Psoas muscle (tissue), 8 donors: ENCODE data around the gene TNS3. TPM values are rescaled to one million over a fixed set of nuclear protein-coding genes. Genes with fewer than 3 reads are reported as not detected.

ENCODE experiments used
- ATAC-seq, 4 donors: fragments of 200-7000 bp; cut with Tn5 transposase; one replicate each; pipeline ENCODE4 v1.9.1; 2020; ENCODE audit warnings: moderate library complexity in 3 of 4, mild to moderate bottlenecking in 2 of 4
- DNase-seq, 2 donors: peaks; one replicate each; pipeline ENCODE4 v3.0.0-alpha.2; 2020
- H3K27ac ChIP-seq: fragments of 200-600 bp; one replicate; pipeline ENCODE4 v1.8.0; 2022
- H3K27me3 ChIP-seq, 3 donors: fragments of 200-600 bp in 1 of 3; one replicate each; pipeline versions ENCODE4 v1.6.1 to v1.8.0; 2013 to 2022; ENCODE audit warnings: low read length in 2 of 3, mild to moderate bottlenecking in 2 of 3, moderate library complexity in 1 of 3; ENCODE audit not compliant: insufficient read depth in 3 of 3
- H3K36me3 ChIP-seq, 2 donors: fragments of 200-600 bp in 1 of 2; one replicate each; pipeline versions ENCODE4 v1.6.1 to v1.8.0; 2013 to 2022; ENCODE audit warnings: low read depth in 1 of 2, mild to moderate bottlenecking in 1 of 2, moderate library complexity in 1 of 2; ENCODE audit not compliant: insufficient read depth in 1 of 2
- H3K4me1 ChIP-seq: fragments of 200-600 bp; one replicate; pipeline ENCODE4 v1.8.0; 2022
- H3K4me3 ChIP-seq: fragments of 200-600 bp; one replicate; pipeline ENCODE4 v1.8.0; 2022; ENCODE audit warnings: mild to moderate bottlenecking
- H3K9me3 ChIP-seq: fragments of 200-600 bp; one replicate; pipeline ENCODE4 v1.8.0; 2022
- CTCF ChIP-seq: fragments of 200-600 bp; IDR thresholded peaks from one replicate; pipeline ENCODE4 v1.8.0; 2022; ENCODE audit warnings: antibody characterized with exemption
- WGBS, 3 donors: extraction: QIAGEN DNeasy Blood & Tissue Kit; methylation state at CpG; one replicate each; pipeline versions ENCODE4 v1.1.6 to v1.1.7; 2013; 5-methylcytosine and 5-hydroxymethylcytosine counted together
- intact Hi-C, 2 donors: fragments of 100-400 bp; cut with DNase I; formaldehyde crosslinking; loops; one replicate each; pipeline versions ENCODE4 v1.11.0 to v1.14.2; 2022
- polyA plus RNA-seq, 3 donors: library from polyadenylated mRNA; stranded (reverse); fragments of 200-250 nt; gene quantifications; one replicate each; pipeline ENCODE4 v1.2.3, GENCODE V29; 2013
- total RNA-seq, 4 donors: library from RNA; stranded (reverse); fragmentation: NEBNext Ultra II Directional in 2 of 4; extraction: Animal tissue kit (Norgen Biotek cat#: 25700) in 2 of 4; gene quantifications; one replicate each; pipeline versions ENCODE4 v1.2.1 to v1.2.4, GENCODE V29; 2021 to 2023
- donor health status: healthy with polysubstance abuse.
- donor health status: DM: no; HTN: no; CAD: no; lungs with moderate emphysema.
- donor health status: Bipolar disorder and iron deficiency.
- donor health status: healthy.
- donor health status: DM: yes; HTN: yes; CAD: no.
- donor health status: DM: no; HTN: no; CAD: no.
- donor health status: DM: no; HTN: no; CAD: no.
- donor health status: DM: yes; HTN: yes; CAD: no.

Gene TNS3
- total and polyA plus RNA-seq, 7 donors, result 11.5 to 75.3 (median 35.0) TPM

GRCh38 chr7:47511699-47512370, 70.1 kb downstream of the TNS3 start:
- Histone ChIP-seq H3K27me3 (no peaks in the 10 kb centered on the region), H3K4me3 (no peak overlapping the region), H3K36me3 (no peaks in the 10 kb centered on the region), H3K4me1 (peaks cover 23% of the 10 kb centered on the region), H3K9me3 (no peaks in the 10 kb centered on the region), H3K27ac (no peak overlapping the region)
- ATAC-seq, result no peak
- TF ChIP-seq CTCF, result no peak
- intact Hi-C loops, result no loop called here
- WGBS, 3 donors, result 57 to 81% (median 63%) methylated on average over 16 of the region's 16 CpGs
- DNase-seq, result no peak

GRCh38 chr7:47510786-47511185, 71.1 kb downstream of the TNS3 start:
- TF ChIP-seq CTCF, result no peak
- ATAC-seq (no peak), DNase-seq (no peak)
- WGBS, 3 donors, result 94 to 98% (median 96%) methylated on average over 6 of the region's 6 CpGs
- peaks cover 31% of the 10 kb centered on the region for H3K4me1 ChIP-seq
- intact Hi-C loops, result no loop called here
- no peak overlapping the region for H3K4me3 ChIP-seq
- no peaks in the 10 kb centered on the region for H3K36me3 ChIP-seq
- no peaks in the 10 kb centered on the region for H3K9me3 ChIP-seq
- no peaks in the 10 kb centered on the region for H3K27me3 ChIP-seq
- H3K27ac ChIP-seq, result no peak overlapping the region

GRCh38 chr7:47510192-47510591, 71.7 kb downstream of the TNS3 start:
- no peaks in the 10 kb centered on the region for H3K27me3 ChIP-seq
- no peak for TF ChIP-seq CTCF
- H3K4me1 ChIP-seq, result peaks cover 31% of the 10 kb centered on the region
- no peak overlapping the region for H3K27ac ChIP-seq
- DNase-seq (no peak), ATAC-seq (no peak)
- no peaks in the 10 kb centered on the region for H3K36me3 ChIP-seq
- no peaks in the 10 kb centered on the region for H3K9me3 ChIP-seq
- WGBS, 3 donors, result 86 to 93% (median 88%) methylated on average over 5 of the region's 5 CpGs
- no peak overlapping the region for H3K4me3 ChIP-seq
- intact Hi-C loops, result no loop called here

DNA sequence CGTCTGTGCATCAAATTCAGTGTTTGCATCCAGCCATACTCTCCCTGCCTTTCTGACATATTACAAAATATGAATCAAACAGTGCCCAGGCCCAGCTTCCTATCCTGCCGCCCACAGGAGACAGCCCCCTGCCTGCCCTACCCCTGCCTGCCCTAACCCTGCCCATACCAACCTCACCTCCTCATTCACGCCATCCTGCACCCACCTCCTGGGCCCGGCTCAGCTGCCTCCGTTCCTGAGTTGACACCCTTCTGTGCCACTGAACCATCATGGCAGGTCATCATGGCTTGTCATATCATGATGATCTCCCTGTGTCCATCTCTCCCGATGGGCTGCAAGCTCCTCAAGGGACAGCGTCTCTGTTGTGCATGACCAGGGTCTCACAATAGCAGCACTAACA, 72.3 kb downstream of the TNS3 start:
- ATAC-seq, result no peak
- no peak for TF ChIP-seq CTCF
- 96 to 98% (median 98%) methylated on average over 7 of the region's 7 CpGs for WGBS, 3 donors

More for the DNA sequence above, 72.3 kb downstream of the TNS3 start:
- no peaks in the 10 kb centered on the region for H3K9me3 ChIP-seq
- intact Hi-C loops, result no loop called here
- peaks cover 31% of the 10 kb centered on the region for H3K4me1 ChIP-seq
- no peaks in the 10 kb centered on the region for H3K36me3 ChIP-seq
- H3K27ac ChIP-seq, result no peak overlapping the region
- no peak overlapping the region for H3K4me3 ChIP-seq
- no peak for DNase-seq
- no peaks in the 10 kb centered on the region for H3K27me3 ChIP-seq
